ENCODE results near the gene CLIP2. TPM values are rescaled to one million over a fixed set of nuclear protein-coding genes. Genes with fewer than 3 reads are reported as not detected.

Gene CLIP2
- total RNA-seq, 2 experiments from 2014 or later = 3.6 to 6.3 TPM

GRCh38 chr7:74289659-74290552 is 699 bp downstream of the CLIP2 start:
- no peak for TF ChIP-seq EZH2phosphoT487 (IDR thresholded peaks at IDR 0.05; ENCODE audit: borderline replicate concordance, low read depth, low read length)
- TF ChIP-seq, protein P1, sequence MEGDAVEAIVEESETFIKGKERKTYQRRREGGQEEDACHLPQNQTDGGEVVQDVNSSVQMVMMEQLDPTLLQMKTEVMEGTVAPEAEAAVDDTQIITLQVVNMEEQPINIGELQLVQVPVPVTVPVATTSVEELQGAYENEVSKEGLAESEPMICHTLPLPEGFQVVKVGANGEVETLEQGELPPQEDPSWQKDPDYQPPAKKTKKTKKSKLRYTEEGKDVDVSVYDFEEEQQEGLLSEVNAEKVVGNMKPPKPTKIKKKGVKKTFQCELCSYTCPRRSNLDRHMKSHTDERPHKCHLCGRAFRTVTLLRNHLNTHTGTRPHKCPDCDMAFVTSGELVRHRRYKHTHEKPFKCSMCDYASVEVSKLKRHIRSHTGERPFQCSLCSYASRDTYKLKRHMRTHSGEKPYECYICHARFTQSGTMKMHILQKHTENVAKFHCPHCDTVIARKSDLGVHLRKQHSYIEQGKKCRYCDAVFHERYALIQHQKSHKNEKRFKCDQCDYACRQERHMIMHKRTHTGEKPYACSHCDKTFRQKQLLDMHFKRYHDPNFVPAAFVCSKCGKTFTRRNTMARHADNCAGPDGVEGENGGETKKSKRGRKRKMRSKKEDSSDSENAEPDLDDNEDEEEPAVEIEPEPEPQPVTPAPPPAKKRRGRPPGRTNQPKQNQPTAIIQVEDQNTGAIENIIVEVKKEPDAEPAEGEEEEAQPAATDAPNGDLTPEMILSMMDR (conservative IDR thresholded peaks at IDR 0.05; ENCODE audit: low read length) = no peak
- intact Hi-C loops (cut with micrococcal nuclease; ENCODE audit: unreplicated experiment) = loop anchor here (1.0 to 5.0 kb wide), 2 partner anchors 20 to 112 kb away; no protein-coding TSS in a partner anchor
- H3K9me3 ChIP-seq (ENCODE audit: low read length) = no peaks in the 10 kb centered on the region
- H3K4me1 ChIP-seq (ENCODE audit: insufficient read depth, low read length, poor library complexity, severe bottlenecking) = peaks cover 33% of the 10 kb centered on the region
- no peak for DNase-seq (ENCODE audit: low spot score)
- no peaks in the 10 kb centered on the region for H3K79me2 ChIP-seq (ENCODE audit: insufficient read depth, low read depth, low read length)
- H4K20me1 ChIP-seq (ENCODE audit: insufficient read depth, low read length) = no peaks in the 10 kb centered on the region
- BruUV-seq (replicated peaks) = no TSS peak
- H3K4me3 ChIP-seq (ENCODE audit: low read depth, low read length, poor library complexity, severe bottlenecking) = peak overlapping the region; percentile 74
- H2AFZ ChIP-seq (ENCODE audit: low read length) = no peak overlapping the region
- no peaks in the 10 kb centered on the region for H3K36me3 ChIP-seq (ENCODE audit: insufficient read depth, low read length)
- peak overlapping the region; percentile 77 for H3K4me2 ChIP-seq (ENCODE audit: low read length)
- no peaks in the 10 kb centered on the region for H3K9me2 ChIP-seq (ENCODE audit: insufficient read depth, low read length)
- ChIA-PET POLR2A (interaction anchor here (0.6 to 1.7 kb wide), 3 partner anchors 19 to 116 kb away, joined by 3 to 8 read pairs (median 5); no protein-coding TSS in a partner anchor), CTCF (ENCODE audit: unreplicated experiment) (no interaction called here)
- H3K27ac ChIP-seq (ENCODE audit: low read depth, low read length, poor library complexity, severe bottlenecking) = no peak overlapping the region

- H2AFZ ChIP-seq (ENCODE audit: low read length) = no peak overlapping the region
- CTCF ChIA-PET (ENCODE audit: unreplicated experiment) = interaction anchor here (0.6 kb wide), 1 partner anchor 875 kb away, joined by 3 read pairs; no protein-coding TSS in a partner anchor
- intact Hi-C loops (cut with micrococcal nuclease; ENCODE audit: unreplicated experiment) = loop anchor here (5.0 kb wide), 1 partner anchor 112 kb away; no protein-coding TSS in a partner anchor
- TF ChIP-seq, protein P1 (conservative IDR thresholded peaks at IDR 0.05; ENCODE audit: low read length) = no peak
- no peak for TF ChIP-seq EZH2phosphoT487 (IDR thresholded peaks at IDR 0.05; ENCODE audit: borderline replicate concordance, low read depth, low read length)
- peak overlapping the region; percentile 77 for H3K4me2 ChIP-seq (ENCODE audit: low read length)
- H3K9me2 ChIP-seq (ENCODE audit: insufficient read depth, low read length) = no peaks in the 10 kb centered on the region
- H3K79me2 ChIP-seq (ENCODE audit: insufficient read depth, low read depth, low read length) = no peaks in the 10 kb centered on the region
- H3K36me3 ChIP-seq (ENCODE audit: insufficient read depth, low read length) = no peaks in the 10 kb centered on the region
- no TSS peak for BruUV-seq (replicated peaks)
- peaks cover 29% of the 10 kb centered on the region for H3K4me1 ChIP-seq (ENCODE audit: insufficient read depth, low read length, poor library complexity, severe bottlenecking)
- no peak for DNase-seq (ENCODE audit: low spot score)
- H3K4me3 ChIP-seq (ENCODE audit: low read depth, low read length, poor library complexity, severe bottlenecking) = peak overlapping the region; percentile 74
- no peaks in the 10 kb centered on the region for H3K9me3 ChIP-seq (ENCODE audit: low read length)
- POLR2A ChIA-PET = interaction anchor here (0.5 kb wide), 1 partner anchor 765 kb away, joined by 3 read pairs; no protein-coding TSS in a partner anchor
- H3K27ac ChIP-seq (ENCODE audit: low read depth, low read length, poor library complexity, severe bottlenecking) = no peak overlapping the region
- no peaks in the 10 kb centered on the region for H4K20me1 ChIP-seq (ENCODE audit: insufficient read depth, low read length)
Measured at GRCh38 chr7:74290553-74290950, 1.3 kb downstream of the CLIP2 start.

Data from OCI-LY7 (cell line).